Measurements from ENCODE around the gene LTV1. TPM values are rescaled to one million over a fixed set of nuclear protein-coding genes. Genes with fewer than 3 reads are reported as not detected.

LTV1 gene
- total RNA-seq, 1 donor from 2014 or later = 40.3 TPM

DNA sequence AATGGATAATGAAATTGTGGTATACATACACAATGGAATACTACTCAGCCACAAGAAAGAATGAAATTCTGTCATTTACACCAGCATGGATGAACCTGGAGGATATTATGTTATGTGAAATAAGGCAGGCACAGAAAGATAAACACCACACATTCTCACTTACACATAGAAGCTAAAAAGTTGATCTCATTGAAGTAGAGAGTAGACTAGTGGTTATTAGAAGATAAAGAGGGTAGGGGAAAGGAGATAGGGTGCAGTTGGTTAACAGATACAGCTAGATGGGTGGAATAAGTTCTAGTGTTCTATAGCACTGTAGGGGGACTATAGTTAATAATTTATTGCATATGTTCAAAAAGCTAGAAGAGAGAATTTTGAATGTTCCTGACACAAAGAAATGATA is 25.5 kb upstream of the LTV1 start:
- CTCF ChIA-PET = no interaction called here
- POLR2A ChIA-PET = no interaction called here
- no peak overlapping the region for H3K27ac Mint-ChIP-seq

GRCh38 chr6:143821359-143821758 is 21.8 kb upstream of the LTV1 start:
- Mint-ChIP-seq H3K4me3 (no peak overlapping the region), H3K27me3 (no peaks in the 10 kb centered on the region), H3K27ac (no peak overlapping the region), H3K9me3 (no peaks in the 10 kb centered on the region), H3K4me1 (no peaks in the 10 kb centered on the region), H3K36me3 (ENCODE audit: low read depth) (no peaks in the 10 kb centered on the region)
- intact Hi-C loops (cut with micrococcal nuclease) = no loop called here
- no peak for DNase-seq
- ATAC-seq (ENCODE audit: low read depth) = no peak
- CTCF ChIA-PET = no interaction called here
- POLR2A ChIA-PET = no interaction called here
- TF ChIP-seq CTCF (IDR thresholded peaks at IDR 0.05) = no peak

More for the DNA sequence above, 25.5 kb upstream of the LTV1 start:
- no peak for DNase-seq
- no peaks in the 10 kb centered on the region for H3K9me3 Mint-ChIP-seq
- H3K4me1 Mint-ChIP-seq = no peaks in the 10 kb centered on the region
- TF ChIP-seq CTCF (IDR thresholded peaks at IDR 0.05) = no peak
- H3K27me3 Mint-ChIP-seq = no peaks in the 10 kb centered on the region
- H3K4me3 Mint-ChIP-seq = no peak overlapping the region
- intact Hi-C loops (cut with micrococcal nuclease) = no loop called here
- ATAC-seq (ENCODE audit: low read depth) = no peak
- no peaks in the 10 kb centered on the region for H3K36me3 Mint-ChIP-seq (ENCODE audit: low read depth)

DNA sequence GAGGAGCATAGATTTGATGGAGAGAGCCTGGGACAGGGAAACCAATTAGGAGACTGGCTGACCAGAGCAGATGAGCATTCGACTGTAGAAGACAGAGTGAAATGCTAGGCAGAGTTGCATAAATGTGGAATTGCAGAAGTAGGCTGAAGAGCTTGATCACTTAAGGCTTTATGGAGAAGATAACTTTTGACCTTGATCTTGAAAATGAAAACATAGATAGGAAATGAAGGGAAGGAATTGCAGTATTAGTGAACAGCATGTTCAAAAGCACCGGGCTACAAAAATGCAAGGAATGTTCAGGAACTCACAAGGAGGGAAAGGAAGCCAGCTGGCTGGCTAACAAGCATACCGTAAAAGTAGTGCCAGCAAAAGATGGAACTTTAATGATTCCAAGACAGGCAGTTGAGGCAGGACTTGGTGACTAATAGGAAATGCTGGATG is 20.5 kb upstream of the LTV1 start:
- no peaks in the 10 kb centered on the region for H3K27me3 Mint-ChIP-seq
- DNase-seq = no peak
- no peaks in the 10 kb centered on the region for H3K4me1 Mint-ChIP-seq
- POLR2A ChIA-PET = interaction anchor here (0.7 kb wide), 1 partner anchor 1110 kb away, joined by 3 read pairs; no protein-coding TSS in a partner anchor
- H3K36me3 Mint-ChIP-seq (ENCODE audit: low read depth) = no peaks in the 10 kb centered on the region
- intact Hi-C loops (cut with micrococcal nuclease) = no loop called here
- H3K9me3 Mint-ChIP-seq = no peaks in the 10 kb centered on the region
- no peak overlapping the region for H3K27ac Mint-ChIP-seq
- CTCF ChIA-PET = no interaction called here
- no peak for TF ChIP-seq CTCF (IDR thresholded peaks at IDR 0.05)
- ATAC-seq (ENCODE audit: low read depth) = no peak
- no peak overlapping the region for H3K4me3 Mint-ChIP-seq

DNA sequence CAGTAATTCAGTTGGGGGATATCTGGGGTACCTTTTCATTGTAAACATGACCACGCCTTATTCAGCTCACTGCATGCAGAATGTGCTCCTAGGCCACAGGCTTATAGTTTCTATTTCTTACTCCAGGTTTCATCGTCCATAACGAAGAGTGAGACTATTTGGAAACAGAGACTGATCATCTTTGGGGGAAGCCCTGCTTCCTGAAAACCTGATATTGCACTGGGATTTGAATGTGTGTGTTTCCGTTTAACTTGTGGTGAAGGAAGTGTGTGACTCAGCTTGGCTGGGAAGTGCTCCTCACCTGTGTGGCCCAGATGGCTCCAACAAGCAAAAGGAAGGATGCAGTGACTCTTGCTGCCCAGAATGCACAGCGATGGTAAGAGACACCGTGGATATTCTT is 19.6 kb upstream of the LTV1 start:
- CTCF ChIA-PET = no interaction called here
- Mint-ChIP-seq H3K27me3 (no peaks in the 10 kb centered on the region), H3K36me3 (ENCODE audit: low read depth) (no peaks in the 10 kb centered on the region), H3K4me1 (no peaks in the 10 kb centered on the region), H3K4me3 (no peak overlapping the region), H3K9me3 (no peaks in the 10 kb centered on the region), H3K27ac (no peak overlapping the region)
- ATAC-seq (ENCODE audit: low read depth) = no peak
- no peak for DNase-seq
- POLR2A ChIA-PET = no interaction called here
- intact Hi-C loops (cut with micrococcal nuclease) = no loop called here
- TF ChIP-seq CTCF (IDR thresholded peaks at IDR 0.05) = no peak

GRCh38 chr6:143828572-143828971 is 14.6 kb upstream of the LTV1 start:
- H3K4me3 Mint-ChIP-seq = no peak overlapping the region
- ChIA-PET POLR2A (no interaction called here), CTCF (no interaction called here)
- intact Hi-C loops (cut with micrococcal nuclease) = no loop called here
- no peak overlapping the region for H3K27ac Mint-ChIP-seq
- ATAC-seq (ENCODE audit: low read depth) = no peak
- H3K36me3 Mint-ChIP-seq (ENCODE audit: low read depth) = no peaks in the 10 kb centered on the region
- no peaks in the 10 kb centered on the region for H3K9me3 Mint-ChIP-seq
- no peaks in the 10 kb centered on the region for H3K4me1 Mint-ChIP-seq
- H3K27me3 Mint-ChIP-seq = no peaks in the 10 kb centered on the region
- TF ChIP-seq CTCF (IDR thresholded peaks at IDR 0.05) = no peak
- DNase-seq = no peak

Measured in activated B cell treated with CpG ODN at 0.5 μM for 24 hours (primary cell).